Colonic mucosa (tissue), 4 donors: ENCODE measurements around the gene ERGIC3. TPM values are rescaled to one million over a fixed set of nuclear protein-coding genes. Genes with fewer than 3 reads are reported as not detected.

Experiments used
- DNase-seq: peaks from one replicate; pipeline ENCODE4 v3.0.0-alpha.2; 2020
- H3K27ac ChIP-seq: fragments of 200-600 bp; one replicate; pipeline ENCODE4 v1.8.0; 2021
- H3K27me3 ChIP-seq: fragments of 200-600 bp; one replicate; pipeline ENCODE4 v1.8.0; 2021
- H3K36me3 ChIP-seq: fragments of 200-600 bp; one replicate; pipeline ENCODE4 v1.8.0; 2021
- H3K4me1 ChIP-seq: fragments of 200-600 bp; one replicate; pipeline ENCODE4 v1.8.0; 2021; ENCODE audit warnings: mild to moderate bottlenecking
- H3K4me3 ChIP-seq: fragments of 200-600 bp; one replicate; pipeline ENCODE4 v1.8.0; 2021
- H3K9ac ChIP-seq, 2 donors: one replicate each; pipeline ENCODE4 v1.7.0; 2013; ENCODE audit warnings: control low read depth in 2 of 2, low read depth in 2 of 2, low read length in 2 of 2
- H3K9me3 ChIP-seq: fragments of 200-600 bp; one replicate; pipeline ENCODE4 v1.8.0; 2021
- intact Hi-C: fragments of 100-400 bp; cut with DNase I; formaldehyde crosslinking; loops from one replicate; pipeline ENCODE4 v1.14.1; 2022
- total RNA-seq, 2 donors: library from RNA; stranded (reverse); fragmentation: NEBNext Ultra II Directional in 1 of 2; extraction: Animal tissue kit (Norgen Biotek cat#: 25700) in 1 of 2; gene quantifications; one replicate each; pipeline ENCODE4 v1.2.1, GENCODE V29; 2021
- TF ChIP-seq, protein P1 (sequence below): fragments of 200-600 bp; IDR thresholded peaks from one replicate; pipeline ENCODE4 v1.8.0; 2022; ENCODE audit warnings: antibody characterized with exemption, mild to moderate bottlenecking
- donor health status: healthy.
- donor health status: DM: no; HTN: no; CAD: no.
- donor health status: DM: no; HTN: no; CAD: no.

ERGIC3 gene
- total RNA-seq, 2 donors from 2014 or later, result 233 to 270 TPM

- intact Hi-C loops, result no loop called here
- H3K36me3 ChIP-seq, result no peaks in the 10 kb centered on the region
Measured at GRCh38 chr20:35506179-35506578, 35.7 kb upstream of the ERGIC3 start.

DNA sequence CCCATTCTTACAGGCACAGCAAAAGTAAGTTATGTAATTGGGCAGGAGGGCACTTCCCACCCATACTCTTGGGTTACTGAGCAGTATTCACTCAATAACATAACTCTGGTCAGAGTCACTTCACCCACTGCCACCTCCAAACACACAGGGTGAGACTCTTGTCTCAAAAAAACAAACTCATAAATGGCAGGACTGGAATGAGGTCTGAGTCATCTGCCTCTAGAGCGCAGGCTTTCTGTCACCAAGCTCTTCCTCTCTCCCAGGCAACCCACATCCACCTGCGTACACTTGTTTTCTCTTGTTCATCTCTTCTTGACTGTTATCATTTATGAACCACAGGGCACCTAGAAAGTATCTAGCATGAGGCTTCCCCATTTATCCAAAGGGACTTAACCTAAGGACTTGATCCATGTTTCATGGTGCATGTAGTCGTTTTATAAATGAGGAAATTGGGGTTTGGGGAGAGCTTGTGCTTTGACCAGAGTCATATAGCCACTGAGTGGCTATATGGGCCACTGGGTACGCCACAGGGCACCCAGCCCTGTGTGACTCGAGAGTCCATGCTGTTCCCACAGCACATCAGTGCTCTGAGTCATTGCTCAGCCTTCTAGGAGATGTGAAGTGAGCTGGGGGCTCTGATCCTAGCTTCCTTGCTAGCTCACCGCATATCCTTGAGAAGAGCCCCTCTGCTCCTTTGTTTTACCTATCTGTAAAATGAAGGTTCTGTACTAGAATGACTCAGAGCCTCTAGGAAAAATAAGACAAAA lies 34.8 kb upstream of the ERGIC3 start:
- DNase-seq, result no peak
- no peaks in the 10 kb centered on the region for H3K27me3 ChIP-seq
- no peak overlapping the region for H3K27ac ChIP-seq
- H3K36me3 ChIP-seq, result no peaks in the 10 kb centered on the region
- TF ChIP-seq, protein P1, sequence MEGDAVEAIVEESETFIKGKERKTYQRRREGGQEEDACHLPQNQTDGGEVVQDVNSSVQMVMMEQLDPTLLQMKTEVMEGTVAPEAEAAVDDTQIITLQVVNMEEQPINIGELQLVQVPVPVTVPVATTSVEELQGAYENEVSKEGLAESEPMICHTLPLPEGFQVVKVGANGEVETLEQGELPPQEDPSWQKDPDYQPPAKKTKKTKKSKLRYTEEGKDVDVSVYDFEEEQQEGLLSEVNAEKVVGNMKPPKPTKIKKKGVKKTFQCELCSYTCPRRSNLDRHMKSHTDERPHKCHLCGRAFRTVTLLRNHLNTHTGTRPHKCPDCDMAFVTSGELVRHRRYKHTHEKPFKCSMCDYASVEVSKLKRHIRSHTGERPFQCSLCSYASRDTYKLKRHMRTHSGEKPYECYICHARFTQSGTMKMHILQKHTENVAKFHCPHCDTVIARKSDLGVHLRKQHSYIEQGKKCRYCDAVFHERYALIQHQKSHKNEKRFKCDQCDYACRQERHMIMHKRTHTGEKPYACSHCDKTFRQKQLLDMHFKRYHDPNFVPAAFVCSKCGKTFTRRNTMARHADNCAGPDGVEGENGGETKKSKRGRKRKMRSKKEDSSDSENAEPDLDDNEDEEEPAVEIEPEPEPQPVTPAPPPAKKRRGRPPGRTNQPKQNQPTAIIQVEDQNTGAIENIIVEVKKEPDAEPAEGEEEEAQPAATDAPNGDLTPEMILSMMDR, result no peak
- no peaks in the 10 kb centered on the region for H3K9me3 ChIP-seq
- no peak overlapping the region for H3K4me3 ChIP-seq
- no peak overlapping the region for H3K9ac ChIP-seq
- intact Hi-C loops, result no loop called here
- H3K4me1 ChIP-seq, result no peaks in the 10 kb centered on the region

More at GRCh38 chr20:35506179-35506578, 35.7 kb upstream of the ERGIC3 start:
- Histone ChIP-seq H3K4me1 (no peaks in the 10 kb centered on the region), H3K27me3 (no peaks in the 10 kb centered on the region), H3K27ac (no peak overlapping the region), H3K9me3 (no peaks in the 10 kb centered on the region), H3K4me3 (no peak overlapping the region), H3K9ac (no peak overlapping the region)
- no peak for DNase-seq
- TF ChIP-seq, protein P1, result no peak

GRCh38 chr20:35508493-35509218 lies 33.2 kb upstream of the ERGIC3 start:
- no peaks in the 10 kb centered on the region for H3K36me3 ChIP-seq
- intact Hi-C loops, result no loop called here

DNA sequence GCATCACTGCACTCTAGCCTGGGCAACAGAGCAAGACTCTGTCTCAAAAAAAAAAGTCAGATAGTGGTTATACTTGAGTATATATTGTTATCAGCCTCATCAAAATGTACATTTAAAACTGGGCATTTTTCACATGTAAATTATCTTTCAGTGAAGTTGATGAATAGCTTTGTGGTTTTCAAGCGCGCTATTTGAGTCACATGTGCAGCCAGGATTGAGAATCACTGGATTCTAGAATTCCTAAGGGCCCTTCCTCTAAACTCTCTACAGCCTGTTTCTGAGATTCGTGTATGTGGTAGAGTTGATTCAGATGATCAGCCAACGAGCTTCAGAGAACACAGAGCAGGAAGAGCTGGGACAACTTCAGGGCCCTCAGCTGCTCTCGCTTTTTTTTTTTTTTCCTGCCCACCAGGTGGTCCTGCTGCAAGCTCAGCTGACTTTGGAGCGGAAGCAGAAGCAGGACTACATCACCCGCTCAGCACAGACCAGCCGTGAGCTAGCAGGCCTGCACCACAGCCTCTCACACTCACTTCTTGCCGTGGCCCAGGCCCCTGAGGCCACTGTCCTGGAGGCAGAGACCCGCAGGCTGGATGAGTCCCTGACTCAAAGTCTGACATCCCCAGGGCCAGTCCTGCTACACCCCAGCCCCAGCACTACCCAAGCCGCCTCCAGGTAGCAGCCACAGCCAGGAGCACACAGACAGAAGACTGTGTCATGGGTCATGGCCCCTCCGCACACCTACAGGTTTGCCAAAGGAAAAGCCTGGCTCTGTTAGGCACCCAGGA lies 30.7 kb upstream of the ERGIC3 start:
- Histone ChIP-seq H3K9ac (no peak overlapping the region), H3K27me3 (no peaks in the 10 kb centered on the region), H3K36me3 (no peaks in the 10 kb centered on the region), H3K4me1 (no peaks in the 10 kb centered on the region), H3K4me3 (no peak overlapping the region), H3K27ac (no peak overlapping the region), H3K9me3 (no peaks in the 10 kb centered on the region)
- no peak for DNase-seq
- intact Hi-C loops, result no loop called here
- TF ChIP-seq, protein P1, result no peak

More at GRCh38 chr20:35508493-35509218, 33.2 kb upstream of the ERGIC3 start:
- Histone ChIP-seq H3K27ac (no peak overlapping the region), H3K4me3 (no peak overlapping the region), H3K4me1 (no peaks in the 10 kb centered on the region), H3K9ac (no peak overlapping the region), H3K9me3 (no peaks in the 10 kb centered on the region), H3K27me3 (no peaks in the 10 kb centered on the region)
- TF ChIP-seq, protein P1, result no peak
- DNase-seq, result no peak

DNA sequence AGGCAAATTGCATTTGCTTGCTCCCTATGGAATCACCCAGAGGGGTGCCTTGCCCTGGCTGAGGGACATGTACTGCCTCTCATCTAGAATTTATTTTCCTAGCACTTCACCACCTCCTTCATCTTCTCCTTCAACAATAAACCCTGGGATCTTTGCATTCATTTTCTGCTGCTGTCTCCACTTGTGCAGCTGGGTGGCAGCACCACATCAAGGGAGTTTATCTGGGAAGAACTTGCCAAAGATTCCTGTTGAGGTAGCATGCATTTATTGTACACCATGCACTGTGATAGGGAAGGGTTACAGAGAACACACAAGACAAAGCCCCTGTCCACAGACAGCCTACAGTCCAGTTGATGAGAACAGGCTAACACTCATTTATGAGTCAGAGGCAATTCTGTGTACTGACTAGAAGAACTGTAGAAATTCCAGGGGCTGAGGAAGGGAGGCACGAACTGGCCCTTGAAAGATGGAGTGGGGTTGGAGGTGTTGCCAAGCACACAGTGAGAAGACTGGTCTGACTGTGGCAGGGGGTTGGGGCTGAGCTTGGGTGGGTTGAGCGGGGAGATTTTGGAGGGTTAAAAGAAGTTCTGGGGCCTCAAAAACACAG lies 30.0 kb upstream of the ERGIC3 start:
- DNase-seq, result peak; percentile 30
- Histone ChIP-seq H3K27ac (no peak overlapping the region), H3K4me1 (no peaks in the 10 kb centered on the region), H3K9me3 (no peaks in the 10 kb centered on the region), H3K27me3 (no peaks in the 10 kb centered on the region), H3K9ac (no peak overlapping the region), H3K36me3 (no peaks in the 10 kb centered on the region), H3K4me3 (no peak overlapping the region)
- TF ChIP-seq, protein P1, result peak; percentile 43
- intact Hi-C loops, result no loop called here
